HL-60 (cell line): Measurements from ENCODE around the gene COL6A3.

Source experiments
- DNase-seq, 2 experiments: peaks; one replicate each; pipeline ENCODE4 v3.0.0-alpha.2; 2010 to 2020; ENCODE audit warnings: low read depth in 1 of 2, low spot score in 1 of 2
- H3K27ac ChIP-seq: fragments of 250-450 bp; sonication (Bioruptor Pico); replicated peaks from 2 replicates; pipeline ENCODE4 v1.5.1; 2020; ENCODE audit warnings: mild to moderate bottlenecking, moderate library complexity
- H3K27me3 ChIP-seq: fragments of 250-450 bp; sonication (Bioruptor Pico); 2 replicates; pipeline ENCODE4 v1.5.1; 2021; ENCODE audit warnings: mild to moderate bottlenecking, moderate library complexity; ENCODE audit not compliant: insufficient read depth, poor library complexity, severe bottlenecking
- H3K4me3 ChIP-seq: replicated peaks from 2 replicates; pipeline ENCODE4 v1.5.1; 2011; ENCODE audit warnings: mild to moderate bottlenecking, control low read depth, low read length; ENCODE audit not compliant: insufficient read depth
- GABPA ChIP-seq: IDR thresholded peaks from 2 replicates; pipeline ENCODE4 v1.6.1; 2012; ENCODE audit warnings: low read depth
- POLR2AphosphoS5 ChIP-seq: IDR thresholded peaks from 2 replicates; pipeline ENCODE4 v1.6.1; 2012; ENCODE audit warnings: low read depth
- SPI1 ChIP-seq: IDR thresholded peaks from 2 replicates; pipeline ENCODE4 v1.6.1; 2012; ENCODE audit warnings: low read depth, mild to moderate bottlenecking, borderline replicate concordance
- TF ChIP-seq, protein P1 (sequence below): IDR thresholded peaks from 2 replicates; pipeline ENCODE4 v1.6.1; 2012; ENCODE audit warnings: low read depth; ENCODE audit not compliant: insufficient replicate concordance
- TF ChIP-seq, protein P2 (sequence below): IDR thresholded peaks from one replicate; pipeline ENCODE4 v1.5.1; 2011; ENCODE audit warnings: low read length, control low read depth, inconsistent platforms; ENCODE audit not compliant: insufficient read depth

Gene COL6A3

DNA sequence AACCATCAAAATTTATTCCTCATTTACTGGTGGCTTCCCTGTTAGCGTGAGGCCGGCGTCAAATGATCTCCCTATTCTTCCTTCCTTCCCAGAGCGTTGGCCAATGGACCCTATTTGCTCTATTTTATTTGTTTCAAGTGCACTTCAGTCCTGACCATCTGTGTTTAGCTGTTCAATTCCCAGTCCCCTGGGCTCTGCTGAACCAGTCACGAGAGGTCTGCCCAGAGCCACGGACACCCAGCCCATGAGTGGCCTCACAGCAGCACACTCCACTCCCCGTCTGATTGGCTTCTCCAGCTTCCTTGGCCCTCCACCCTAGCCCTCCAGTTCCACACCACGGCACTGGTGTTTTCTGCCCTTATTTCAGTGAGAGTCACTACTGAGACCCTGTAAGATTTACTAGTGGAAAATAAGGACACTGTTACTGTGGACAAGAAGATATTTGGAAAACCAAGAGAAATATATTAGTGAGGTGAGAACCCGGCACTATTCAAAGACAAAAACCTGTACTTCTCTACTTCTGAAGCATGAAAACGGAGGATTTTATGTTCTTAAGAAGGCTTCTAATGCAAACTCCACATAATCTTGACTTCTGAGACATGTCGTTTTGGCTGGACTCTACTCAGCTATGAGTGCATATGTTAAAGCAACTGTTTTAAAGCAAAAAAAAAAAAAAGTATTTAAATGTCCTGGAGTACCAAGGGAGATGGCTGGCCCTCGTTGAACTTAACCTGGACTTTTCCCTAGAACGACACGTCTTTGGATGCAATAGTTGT, 86.6 kb downstream of the COL6A3 start:
- no peak overlapping the region for H3K27ac ChIP-seq
- no peak overlapping the region for H3K4me3 ChIP-seq
- DNase-seq, result no peak
- peaks cover 3% of the 10 kb centered on the region for H3K27me3 ChIP-seq
- TF ChIP-seq GABPA (no peak), POLR2AphosphoS5 (no peak), SPI1 (no peak)
- TF ChIP-seq, protein P1, sequence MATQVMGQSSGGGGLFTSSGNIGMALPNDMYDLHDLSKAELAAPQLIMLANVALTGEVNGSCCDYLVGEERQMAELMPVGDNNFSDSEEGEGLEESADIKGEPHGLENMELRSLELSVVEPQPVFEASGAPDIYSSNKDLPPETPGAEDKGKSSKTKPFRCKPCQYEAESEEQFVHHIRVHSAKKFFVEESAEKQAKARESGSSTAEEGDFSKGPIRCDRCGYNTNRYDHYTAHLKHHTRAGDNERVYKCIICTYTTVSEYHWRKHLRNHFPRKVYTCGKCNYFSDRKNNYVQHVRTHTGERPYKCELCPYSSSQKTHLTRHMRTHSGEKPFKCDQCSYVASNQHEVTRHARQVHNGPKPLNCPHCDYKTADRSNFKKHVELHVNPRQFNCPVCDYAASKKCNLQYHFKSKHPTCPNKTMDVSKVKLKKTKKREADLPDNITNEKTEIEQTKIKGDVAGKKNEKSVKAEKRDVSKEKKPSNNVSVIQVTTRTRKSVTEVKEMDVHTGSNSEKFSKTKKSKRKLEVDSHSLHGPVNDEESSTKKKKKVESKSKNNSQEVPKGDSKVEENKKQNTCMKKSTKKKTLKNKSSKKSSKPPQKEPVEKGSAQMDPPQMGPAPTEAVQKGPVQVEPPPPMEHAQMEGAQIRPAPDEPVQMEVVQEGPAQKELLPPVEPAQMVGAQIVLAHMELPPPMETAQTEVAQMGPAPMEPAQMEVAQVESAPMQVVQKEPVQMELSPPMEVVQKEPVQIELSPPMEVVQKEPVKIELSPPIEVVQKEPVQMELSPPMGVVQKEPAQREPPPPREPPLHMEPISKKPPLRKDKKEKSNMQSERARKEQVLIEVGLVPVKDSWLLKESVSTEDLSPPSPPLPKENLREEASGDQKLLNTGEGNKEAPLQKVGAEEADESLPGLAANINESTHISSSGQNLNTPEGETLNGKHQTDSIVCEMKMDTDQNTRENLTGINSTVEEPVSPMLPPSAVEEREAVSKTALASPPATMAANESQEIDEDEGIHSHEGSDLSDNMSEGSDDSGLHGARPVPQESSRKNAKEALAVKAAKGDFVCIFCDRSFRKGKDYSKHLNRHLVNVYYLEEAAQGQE, result no peak
- TF ChIP-seq, protein P2, sequence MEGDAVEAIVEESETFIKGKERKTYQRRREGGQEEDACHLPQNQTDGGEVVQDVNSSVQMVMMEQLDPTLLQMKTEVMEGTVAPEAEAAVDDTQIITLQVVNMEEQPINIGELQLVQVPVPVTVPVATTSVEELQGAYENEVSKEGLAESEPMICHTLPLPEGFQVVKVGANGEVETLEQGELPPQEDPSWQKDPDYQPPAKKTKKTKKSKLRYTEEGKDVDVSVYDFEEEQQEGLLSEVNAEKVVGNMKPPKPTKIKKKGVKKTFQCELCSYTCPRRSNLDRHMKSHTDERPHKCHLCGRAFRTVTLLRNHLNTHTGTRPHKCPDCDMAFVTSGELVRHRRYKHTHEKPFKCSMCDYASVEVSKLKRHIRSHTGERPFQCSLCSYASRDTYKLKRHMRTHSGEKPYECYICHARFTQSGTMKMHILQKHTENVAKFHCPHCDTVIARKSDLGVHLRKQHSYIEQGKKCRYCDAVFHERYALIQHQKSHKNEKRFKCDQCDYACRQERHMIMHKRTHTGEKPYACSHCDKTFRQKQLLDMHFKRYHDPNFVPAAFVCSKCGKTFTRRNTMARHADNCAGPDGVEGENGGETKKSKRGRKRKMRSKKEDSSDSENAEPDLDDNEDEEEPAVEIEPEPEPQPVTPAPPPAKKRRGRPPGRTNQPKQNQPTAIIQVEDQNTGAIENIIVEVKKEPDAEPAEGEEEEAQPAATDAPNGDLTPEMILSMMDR, result no peak

DNA sequence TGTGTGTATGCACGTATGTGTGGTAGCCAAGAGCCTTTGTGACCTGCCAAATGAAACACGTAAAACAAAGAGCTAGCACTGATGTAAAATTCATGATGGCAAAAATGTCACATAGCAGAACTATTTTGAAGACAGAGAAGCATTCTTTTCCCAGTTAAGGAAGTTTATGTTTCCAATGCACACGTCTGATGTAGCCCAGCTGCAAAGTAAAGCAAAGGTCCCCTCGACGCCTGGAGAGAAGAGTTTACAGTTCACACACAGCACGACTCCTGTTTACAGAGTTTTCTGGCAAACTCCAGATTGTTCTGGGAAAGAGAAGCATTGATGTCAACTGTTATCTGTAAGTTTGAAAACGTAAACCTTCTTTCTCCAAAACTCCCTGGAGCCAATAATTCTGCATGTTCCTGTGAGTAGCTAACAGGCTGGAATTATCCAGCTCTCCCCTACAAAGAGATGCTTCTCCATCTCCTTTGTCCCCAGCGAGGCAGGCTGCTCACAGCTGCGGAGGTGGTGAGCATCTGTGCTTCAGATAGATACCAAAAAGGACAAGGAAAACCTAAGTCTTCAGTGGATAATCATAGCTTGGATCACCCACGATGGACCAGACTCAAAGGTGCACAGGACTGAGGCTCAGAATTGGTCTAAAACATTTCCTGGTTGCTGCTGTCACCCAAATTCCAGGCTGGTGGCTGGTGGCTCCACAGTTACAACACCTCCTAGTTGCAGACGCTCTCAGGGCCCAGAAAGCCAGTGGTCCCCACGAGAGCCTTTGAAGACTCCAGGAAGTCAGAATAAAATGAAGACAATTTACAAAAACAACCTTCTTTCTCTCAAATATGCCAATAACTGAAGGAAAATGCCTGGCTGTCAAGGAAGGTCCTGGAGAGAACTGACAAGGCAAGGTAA, 87.4 kb downstream of the COL6A3 start:
- TF ChIP-seq SPI1 (no peak), POLR2AphosphoS5 (no peak), GABPA (no peak)
- TF ChIP-seq, protein P2, result no peak
- TF ChIP-seq, protein P1, result no peak
- no peak overlapping the region for H3K27ac ChIP-seq
- DNase-seq, result no peak
- H3K4me3 ChIP-seq, result no peak overlapping the region
- H3K27me3 ChIP-seq, result peaks cover 3% of the 10 kb centered on the region

DNA sequence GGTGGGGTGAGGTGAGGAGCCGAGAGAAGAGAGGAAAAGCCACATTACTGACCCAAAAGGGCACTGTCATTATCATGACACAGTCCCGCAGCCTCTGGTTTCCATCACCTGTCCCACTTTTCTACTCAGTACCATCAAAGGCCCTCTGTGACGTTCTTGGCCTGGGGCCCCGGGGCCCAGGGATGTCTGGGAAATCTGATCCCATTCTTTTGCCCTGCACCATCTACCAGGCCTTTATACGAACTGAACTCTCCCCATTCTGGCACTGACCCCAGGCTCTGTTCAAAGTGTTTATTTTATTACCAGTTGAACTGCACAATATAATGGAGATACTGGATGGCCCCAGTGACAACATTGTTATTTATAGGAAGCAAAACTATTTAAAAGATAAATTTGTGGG, 89.1 kb downstream of the COL6A3 start:
- no peak for TF ChIP-seq POLR2AphosphoS5
- TF ChIP-seq, protein P1, result no peak
- TF ChIP-seq, protein P2, result no peak
- no peak for TF ChIP-seq GABPA
- no peak for TF ChIP-seq SPI1
- DNase-seq, result no peak
- peaks cover 2% of the 10 kb centered on the region for H3K27me3 ChIP-seq
- no peak overlapping the region for H3K27ac ChIP-seq
- no peak overlapping the region for H3K4me3 ChIP-seq
